GM19438 (cell line): ENCODE data around the gene DLG1.
A peak's percentile ranks its signal among the peaks of the same experiment; 100 is the strongest.

ENCODE experiments used
- ATAC-seq: cut with Tn5 transposase; IDR thresholded peaks from one replicate; pipeline ENCODE4 v1.9.1; 2021; ENCODE audit warnings: low read depth; ENCODE audit not compliant: unreplicated experiment

Gene DLG1

GRCh38 chr3:197320582-197320981 lies 22.2 kb upstream of the DLG1 start:
- ATAC-seq, result no peak

GRCh38 chr3:197317250-197317963 lies 19.0 kb upstream of the DLG1 start:
- ATAC-seq, result no peak

GRCh38 chr3:197312431-197312830 lies 14.0 kb upstream of the DLG1 start:
- ATAC-seq, result no peak

- ATAC-seq, result no peak
Observed at GRCh38 chr3:197311591-197311990, 13.2 kb upstream of the DLG1 start.

GRCh38 chr3:197309528-197310361 lies 11.3 kb upstream of the DLG1 start:
- ATAC-seq, result no peak

- ATAC-seq, result no peak
Observed at GRCh38 chr3:197308591-197308990, 10.2 kb upstream of the DLG1 start.

GRCh38 chr3:197306374-197307086 lies 8.1 kb upstream of the DLG1 start:
- no peak for ATAC-seq

GRCh38 chr3:197305854-197306253 lies 7.4 kb upstream of the DLG1 start:
- peak; percentile 83 for ATAC-seq

GRCh38 chr3:197303452-197303851 lies 5.0 kb upstream of the DLG1 start:
- ATAC-seq, result no peak

GRCh38 chr3:197302696-197303341 lies 4.4 kb upstream of the DLG1 start:
- ATAC-seq, result no peak

GRCh38 chr3:197302033-197302432 lies 3.6 kb upstream of the DLG1 start:
- ATAC-seq, result no peak

GRCh38 chr3:197300361-197300760 lies 1.9 kb upstream of the DLG1 start:
- no peak for ATAC-seq

GRCh38 chr3:197298945-197299854 lies 788 bp upstream of the DLG1 start:
- ATAC-seq, result peak; percentile 25

GRCh38 chr3:197297476-197298340 lies 704 bp downstream of the DLG1 start:
- peak; percentile 74 for ATAC-seq

GRCh38 chr3:197297002-197297401 lies 1.4 kb downstream of the DLG1 start:
- ATAC-seq, result no peak

- no peak for ATAC-seq
Observed at GRCh38 chr3:197296545-197296944, 1.9 kb downstream of the DLG1 start.

GRCh38 chr3:197295871-197296270 lies 2.5 kb downstream of the DLG1 start:
- ATAC-seq, result no peak

- ATAC-seq, result no peak
Observed at GRCh38 chr3:197293605-197294237, 4.7 kb downstream of the DLG1 start.
